Activated CD4-positive, alpha-beta T cell treated with anti-CD3 and anti-CD28 coated beads for 36 hours (primary cell): ENCODE results near the gene CD34. TPM values are rescaled to one million over a fixed set of nuclear protein-coding genes. Genes with fewer than 3 reads are reported as not detected.

Experiments
- ATAC-seq: fragments of 200-7000 bp; cut with Tn5 transposase; one replicate; pipeline ENCODE4 v1.10.0; 2021; ENCODE audit warnings: mild to moderate bottlenecking, moderate library complexity
- CTCF ChIA-PET: fragments of 350-600 bp; sonication (Branson Sonifier 250); formaldehyde crosslinking; loops from one replicate; lab custom pipeline; 2021; ENCODE audit warnings: antibody characterized with exemption; lab: Charles Lee
- POLR2A ChIA-PET: fragments of 350-600 bp; sonication (Branson Sonifier 250); formaldehyde crosslinking; loops from one replicate; lab custom pipeline; 2021; ENCODE audit warnings: antibody characterized with exemption, inconsistent platforms; lab: Charles Lee
- DNase-seq: peaks from one replicate; pipeline ENCODE4 v3.0.0-alpha.2; 2020
- H3K27ac Mint-ChIP-seq: one replicate; pipeline ENCODE4 v1.8.0; 2021; ENCODE audit warnings: mixed read lengths
- H3K27me3 Mint-ChIP-seq: one replicate; pipeline ENCODE4 v1.8.0; 2021; ENCODE audit warnings: mixed read lengths
- H3K36me3 Mint-ChIP-seq: one replicate; pipeline ENCODE4 v1.8.0; 2021; ENCODE audit warnings: low read depth, mixed read lengths
- H3K4me1 Mint-ChIP-seq: one replicate; pipeline ENCODE4 v1.8.0; 2021; ENCODE audit warnings: mixed read lengths
- H3K4me3 Mint-ChIP-seq: one replicate; pipeline ENCODE4 v1.8.0; 2021; ENCODE audit warnings: mild to moderate bottlenecking, moderate library complexity, mixed read lengths
- H3K9me3 Mint-ChIP-seq: one replicate; pipeline ENCODE4 v1.8.0; 2021; ENCODE audit warnings: low read depth, mixed read lengths
- intact Hi-C, 2 experiments: fragments of 100-400 bp; cut with DNase I in 1 of 2; cut with micrococcal nuclease in 1 of 2; formaldehyde crosslinking; loops; one replicate each; pipeline versions ENCODE4 v1.14.2 to v1.15.1; 2022 to 2024; cut with DNase I, micrococcal nuclease
- total RNA-seq, 2 experiments: library from RNA; stranded (reverse); gene quantifications; one replicate each; pipeline ENCODE4 v1.2.3, GENCODE V29; 2021

Gene CD34
- total RNA-seq, 2 experiments from 2014 or later: 0.02 to 0.04 TPM

DNA sequence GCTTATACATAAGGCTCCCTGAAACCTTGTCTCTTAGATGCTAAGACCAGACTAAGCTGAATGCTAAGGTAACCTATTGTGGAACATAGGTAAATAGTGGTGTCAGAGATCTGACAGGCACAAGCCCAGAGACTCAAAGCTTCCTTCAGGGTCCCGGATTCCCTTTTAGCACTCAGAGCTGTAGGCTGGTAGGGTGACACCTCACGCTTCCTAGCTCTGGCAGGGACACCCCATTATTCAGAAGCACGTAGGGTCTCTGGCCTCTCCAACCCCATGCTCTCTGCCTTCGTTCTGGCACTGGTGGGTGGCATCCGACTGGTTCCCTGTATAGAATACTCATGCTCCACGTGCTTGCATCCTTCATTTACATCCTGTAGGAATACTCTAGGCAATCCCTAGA, 68.4 kb downstream of the CD34 start:
- H3K4me3 Mint-ChIP-seq: no peak overlapping the region
- DNase-seq (no peak), ATAC-seq (no peak)
- H3K27me3 Mint-ChIP-seq: no peaks in the 10 kb centered on the region
- ChIA-PET CTCF (interaction anchor here (0.8 to 2.3 kb wide), 8 partner anchors 10 to 121 kb away, joined by 3 to 10 read pairs (median 4); no protein-coding TSS in a partner anchor), POLR2A (interaction anchor here (0.6 to 1.0 kb wide), 2 partner anchors 10 to 18 kb away, joined by 3 read pairs; no protein-coding TSS in a partner anchor)
- H3K27ac Mint-ChIP-seq: no peak overlapping the region
- H3K9me3 Mint-ChIP-seq: no peaks in the 10 kb centered on the region
- peaks cover 21% of the 10 kb centered on the region for H3K36me3 Mint-ChIP-seq
- intact Hi-C loops: no loop called here
- peaks cover 51% of the 10 kb centered on the region for H3K4me1 Mint-ChIP-seq

DNA sequence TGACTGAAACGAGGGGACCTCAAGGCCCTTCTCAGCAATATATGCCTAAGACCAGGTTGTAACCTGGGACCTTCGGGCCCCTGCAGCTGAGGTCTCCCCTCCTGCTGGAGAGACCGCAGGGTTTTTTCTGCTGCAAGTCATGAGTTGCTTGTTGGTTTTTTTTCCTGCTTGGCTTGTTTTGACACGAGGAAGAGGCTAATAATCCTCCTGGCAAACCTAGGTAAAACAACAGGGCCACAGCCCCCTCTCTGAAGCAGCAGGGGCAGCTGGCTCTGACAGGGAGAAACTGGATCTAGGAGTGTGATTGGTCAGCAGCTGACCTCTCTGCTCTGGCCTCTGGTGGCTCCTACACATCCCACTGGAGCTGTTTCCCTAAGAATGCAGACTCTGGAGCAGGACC, 69.0 kb downstream of the CD34 start:
- Mint-ChIP-seq H3K4me3 (no peak overlapping the region), H3K9me3 (no peaks in the 10 kb centered on the region), H3K36me3 (peaks cover 25% of the 10 kb centered on the region), H3K4me1 (peaks cover 54% of the 10 kb centered on the region), H3K27me3 (no peaks in the 10 kb centered on the region), H3K27ac (no peak overlapping the region)
- ATAC-seq (no peak), DNase-seq (no peak)
- CTCF ChIA-PET: interaction anchor here (0.8 to 2.4 kb wide), 6 partner anchors 9 to 42 kb away, joined by 3 to 10 read pairs (median 6); no protein-coding TSS in a partner anchor
- POLR2A ChIA-PET: interaction anchor here (0.6 to 1.0 kb wide), 2 partner anchors 9 to 18 kb away, joined by 3 read pairs; no protein-coding TSS in a partner anchor
- intact Hi-C loops: no loop called here

DNA sequence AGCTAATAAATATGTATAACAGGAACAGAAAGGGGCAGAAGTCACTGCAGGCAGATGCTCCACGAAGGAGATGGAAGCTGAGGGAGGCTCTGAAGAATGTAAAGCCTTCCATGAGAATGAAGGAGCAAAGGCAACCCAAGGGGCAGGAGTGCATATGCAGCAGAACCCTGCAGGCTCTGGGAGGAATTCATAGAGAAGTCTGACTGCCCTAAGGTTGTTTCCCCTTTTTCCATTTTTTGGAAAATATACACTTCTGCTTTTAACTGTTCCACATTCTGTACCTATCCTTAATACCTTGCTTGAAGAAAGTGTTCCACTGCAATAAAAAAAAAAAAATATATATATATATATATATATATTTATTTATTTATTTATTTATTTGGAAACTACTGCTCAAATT, 69.6 kb downstream of the CD34 start:
- H3K4me3 Mint-ChIP-seq: no peak overlapping the region
- peaks cover 28% of the 10 kb centered on the region for H3K36me3 Mint-ChIP-seq
- H3K4me1 Mint-ChIP-seq: peaks cover 57% of the 10 kb centered on the region
- ATAC-seq (no peak), DNase-seq (no peak)
- no peaks in the 10 kb centered on the region for H3K27me3 Mint-ChIP-seq
- CTCF ChIA-PET: interaction anchor here (0.6 to 2.4 kb wide), 7 partner anchors 9 to 153 kb away, joined by 3 to 8 read pairs (median 4); no protein-coding TSS in a partner anchor
- POLR2A ChIA-PET: no interaction called here
- intact Hi-C loops: no loop called here
- H3K27ac Mint-ChIP-seq: no peak overlapping the region
- no peaks in the 10 kb centered on the region for H3K9me3 Mint-ChIP-seq

DNA sequence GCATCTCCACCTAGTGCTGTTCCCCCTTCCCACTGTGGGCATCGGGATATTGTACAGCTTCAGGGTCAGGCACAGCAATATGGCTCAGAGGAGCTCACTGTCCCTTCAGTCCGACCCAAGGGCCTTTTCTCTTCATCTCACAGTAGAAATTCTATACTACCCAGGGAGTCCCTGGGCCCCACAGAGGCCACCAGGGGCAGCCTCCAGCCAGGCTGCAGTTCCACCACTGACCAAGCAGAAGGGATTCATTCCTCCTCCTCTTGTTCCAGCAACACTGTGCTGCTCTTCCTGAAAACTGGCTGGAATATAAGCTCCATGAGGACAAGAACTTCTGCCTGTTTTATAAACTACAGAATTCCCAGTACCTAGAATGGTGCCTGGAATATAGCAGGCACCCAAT, 70.5 kb downstream of the CD34 start:
- no peak overlapping the region for H3K4me3 Mint-ChIP-seq
- peaks cover 28% of the 10 kb centered on the region for H3K36me3 Mint-ChIP-seq
- ChIA-PET POLR2A (no interaction called here), CTCF (interaction anchor here (0.6 to 2.4 kb wide), 6 partner anchors 11 to 124 kb away, joined by 3 to 8 read pairs (median 4); no protein-coding TSS in a partner anchor)
- ATAC-seq: no peak
- DNase-seq: no peak
- peaks cover 63% of the 10 kb centered on the region for H3K4me1 Mint-ChIP-seq
- no peaks in the 10 kb centered on the region for H3K9me3 Mint-ChIP-seq
- H3K27me3 Mint-ChIP-seq: no peaks in the 10 kb centered on the region
- H3K27ac Mint-ChIP-seq: no peak overlapping the region
- intact Hi-C loops: no loop called here

DNA sequence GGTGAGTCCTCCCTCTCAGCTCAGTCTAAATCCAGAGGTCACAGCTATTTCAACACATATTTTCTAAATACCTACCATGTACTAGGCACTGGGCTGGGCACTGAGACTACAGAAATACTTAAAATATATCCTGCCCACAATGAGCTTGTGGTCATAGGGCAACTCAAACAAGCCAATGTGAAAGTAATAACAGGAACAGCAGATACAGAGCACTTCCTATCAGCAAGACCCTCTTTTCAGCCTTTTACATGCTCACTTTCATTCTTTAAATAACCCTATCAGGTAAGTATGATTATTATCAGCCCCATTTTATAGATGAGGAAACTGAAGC, 71.9 kb downstream of the CD34 start:
- no peak overlapping the region for H3K4me3 Mint-ChIP-seq
- H3K27ac Mint-ChIP-seq: peak overlapping the region; percentile 48
- H3K4me1 Mint-ChIP-seq: peaks cover 67% of the 10 kb centered on the region
- CTCF ChIA-PET: interaction anchor here (1.0 to 2.0 kb wide), 3 partner anchors 9 to 20 kb away, joined by 3 to 8 read pairs (median 4); no protein-coding TSS in a partner anchor
- no peaks in the 10 kb centered on the region for H3K9me3 Mint-ChIP-seq
- POLR2A ChIA-PET: interaction anchor here (1.3 kb wide), 1 partner anchor 13 kb away, joined by 4 read pairs; no protein-coding TSS in a partner anchor
- DNase-seq (no peak), ATAC-seq (peak; percentile 49)
- H3K36me3 Mint-ChIP-seq: peaks cover 29% of the 10 kb centered on the region
- intact Hi-C loops: no loop called here
- H3K27me3 Mint-ChIP-seq: no peaks in the 10 kb centered on the region

DNA sequence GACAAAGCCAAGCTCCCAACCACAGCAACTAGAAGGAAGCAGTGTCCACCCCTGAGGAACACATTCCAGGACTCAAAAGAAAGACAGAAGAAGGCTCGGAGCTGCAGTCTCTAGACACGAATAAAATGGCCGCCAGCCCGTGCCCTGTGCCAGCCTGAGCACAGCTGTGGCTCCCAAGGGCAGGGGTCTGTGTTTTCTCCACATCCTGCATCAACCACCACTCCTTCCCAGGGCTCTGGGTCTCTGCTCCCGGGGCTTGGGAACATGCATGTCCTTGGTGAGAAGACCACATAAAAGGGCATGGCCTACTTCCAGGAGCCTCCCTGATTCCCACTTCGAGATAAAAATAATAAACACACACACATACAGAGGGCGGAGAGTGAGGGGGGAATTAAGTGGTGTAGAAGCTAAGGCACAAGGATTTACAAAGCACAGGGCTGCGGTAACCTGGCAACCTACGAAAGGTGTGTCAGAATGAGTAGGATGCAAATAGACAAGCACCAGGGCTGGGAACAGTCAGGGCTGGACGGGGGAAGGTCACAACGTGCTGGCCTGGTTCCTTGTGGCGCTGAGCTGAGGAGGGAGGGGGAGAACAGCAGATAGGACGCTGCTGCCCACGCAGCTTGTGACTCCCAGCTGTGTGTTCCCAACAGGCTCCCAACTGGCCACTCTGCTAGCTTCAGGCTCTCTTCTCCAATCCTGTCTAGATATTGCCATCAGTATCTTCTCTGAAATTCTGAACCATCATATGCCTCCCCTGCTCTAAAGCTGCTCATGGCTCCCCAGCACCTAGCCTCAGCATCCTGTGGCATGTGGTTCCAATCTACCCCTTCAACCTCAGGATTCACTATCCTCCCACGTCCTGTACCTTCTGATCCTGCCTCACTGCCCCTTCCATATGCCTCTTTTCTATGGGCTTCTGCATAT, 72.5 kb downstream of the CD34 start:
- H3K27me3 Mint-ChIP-seq: no peaks in the 10 kb centered on the region
- ATAC-seq (peak; percentile 31), DNase-seq (no peak)
- H3K27ac Mint-ChIP-seq: peak overlapping the region; percentile 48
- H3K4me3 Mint-ChIP-seq: no peak overlapping the region
- intact Hi-C loops: no loop called here
- ChIA-PET CTCF (interaction anchor here (0.7 to 2.0 kb wide), 4 partner anchors 9 to 125 kb away, joined by 3 to 8 read pairs (median 4); no protein-coding TSS in a partner anchor), POLR2A (interaction anchor here (1.3 kb wide), 1 partner anchor 12 kb away, joined by 4 read pairs; no protein-coding TSS in a partner anchor)
- H3K9me3 Mint-ChIP-seq: no peaks in the 10 kb centered on the region
- peaks cover 67% of the 10 kb centered on the region for H3K4me1 Mint-ChIP-seq
- H3K36me3 Mint-ChIP-seq: peaks cover 25% of the 10 kb centered on the region

DNA sequence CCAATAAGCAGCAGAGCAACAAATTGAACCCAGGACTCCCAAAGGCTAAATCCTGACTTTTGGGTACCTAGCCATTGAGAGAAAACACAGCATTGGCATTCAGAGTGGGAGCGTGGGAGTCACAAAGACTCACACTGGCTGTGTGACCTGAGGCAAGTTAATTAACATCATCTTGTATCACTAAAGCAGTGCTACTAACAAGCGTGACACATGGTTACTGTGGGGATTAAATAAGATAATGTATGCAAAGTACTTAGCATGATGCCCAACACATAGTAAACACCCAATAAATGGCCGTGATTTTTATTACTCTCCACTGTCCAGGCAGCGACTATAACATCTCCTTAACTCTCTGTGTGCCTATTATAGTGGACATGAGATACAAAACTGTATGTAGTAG, 73.3 kb downstream of the CD34 start:
- ChIA-PET CTCF (interaction anchor here (0.7 to 2.0 kb wide), 2 partner anchors 8 to 166 kb away, joined by 3 to 8 read pairs; no protein-coding TSS in a partner anchor), POLR2A (no interaction called here)
- H3K4me1 Mint-ChIP-seq: peaks cover 74% of the 10 kb centered on the region
- no peak overlapping the region for H3K4me3 Mint-ChIP-seq
- H3K36me3 Mint-ChIP-seq: peaks cover 26% of the 10 kb centered on the region
- H3K9me3 Mint-ChIP-seq: no peaks in the 10 kb centered on the region
- intact Hi-C loops: no loop called here
- ATAC-seq (no peak), DNase-seq (no peak)
- no peak overlapping the region for H3K27ac Mint-ChIP-seq
- no peaks in the 10 kb centered on the region for H3K27me3 Mint-ChIP-seq

DNA sequence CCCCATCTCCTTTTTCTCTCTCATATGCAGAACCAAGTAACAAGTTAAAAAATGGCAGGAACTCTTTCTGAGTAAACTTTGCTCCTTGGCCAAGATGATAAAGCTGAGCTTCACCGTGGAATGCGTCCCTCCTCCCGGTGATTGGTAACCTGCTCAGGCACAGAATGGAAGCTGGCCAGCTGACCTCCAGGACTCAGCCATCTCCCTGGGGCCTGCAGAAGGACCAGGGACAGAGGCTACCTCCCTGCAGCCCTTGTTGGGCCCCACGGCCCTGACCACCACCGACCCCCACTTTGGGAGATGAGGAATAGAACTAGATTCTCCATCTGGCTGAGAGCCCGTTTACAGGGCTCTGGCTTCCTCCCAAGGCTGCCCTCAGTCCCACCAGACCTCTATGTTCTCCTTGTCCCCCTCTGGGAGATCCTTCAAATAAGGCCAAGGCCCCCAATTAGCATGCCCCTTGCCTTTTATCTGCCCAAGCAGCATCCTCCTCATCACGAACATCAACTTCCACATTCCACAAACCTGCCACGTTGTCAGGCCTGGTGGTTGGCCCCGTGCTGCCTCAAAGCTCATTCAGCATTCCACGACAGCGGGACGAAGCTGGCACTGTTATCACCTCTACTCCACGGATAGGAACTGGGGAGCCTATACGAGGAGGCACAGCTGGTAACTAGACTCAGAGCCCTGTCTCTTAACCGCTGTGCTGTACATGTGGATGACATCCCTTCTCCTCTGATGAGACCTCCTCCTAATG, 74.2 kb downstream of the CD34 start:
- ATAC-seq: no peak
- H3K36me3 Mint-ChIP-seq: peaks cover 26% of the 10 kb centered on the region
- no peaks in the 10 kb centered on the region for H3K27me3 Mint-ChIP-seq

DNA sequence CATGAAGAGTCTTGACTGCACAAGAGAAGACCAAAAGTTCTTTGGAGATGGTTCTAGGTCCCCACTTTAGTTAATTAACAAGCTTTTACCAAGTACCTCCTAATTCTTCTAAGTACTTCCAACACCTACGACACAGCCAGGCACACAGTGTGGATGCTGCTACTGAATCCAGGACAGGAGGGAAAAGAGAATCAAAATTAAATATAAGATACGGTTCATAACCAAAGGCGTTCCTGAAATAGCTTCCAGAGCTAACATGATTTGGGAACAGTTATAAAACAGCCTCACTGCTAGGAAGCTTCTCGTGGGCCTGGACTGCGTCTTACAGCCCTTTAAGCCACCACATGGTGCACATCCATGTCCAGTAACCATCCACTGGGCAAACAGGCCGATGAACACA, 75.0 kb downstream of the CD34 start:
- no peaks in the 10 kb centered on the region for H3K27me3 Mint-ChIP-seq
- no peak overlapping the region for H3K4me3 Mint-ChIP-seq
- peaks cover 91% of the 10 kb centered on the region for H3K4me1 Mint-ChIP-seq
- no peak for ATAC-seq
- intact Hi-C loops: no loop called here
- ChIA-PET CTCF (interaction anchor here (1.0 to 3.9 kb wide), 5 partner anchors 12 to 51 kb away, joined by 3 to 28 read pairs (median 4); no protein-coding TSS in a partner anchor), POLR2A (no interaction called here)
- H3K36me3 Mint-ChIP-seq: peaks cover 26% of the 10 kb centered on the region
- no peak for DNase-seq
- no peak overlapping the region for H3K27ac Mint-ChIP-seq
- no peaks in the 10 kb centered on the region for H3K9me3 Mint-ChIP-seq

More for the DNA sequence above, 74.2 kb downstream of the CD34 start:
- DNase-seq: no peak
- H3K4me1 Mint-ChIP-seq: peaks cover 83% of the 10 kb centered on the region
- CTCF ChIA-PET: interaction anchor here (0.7 to 1.8 kb wide), 4 partner anchors 28 to 167 kb away, joined by 3 to 4 read pairs (median 4); no protein-coding TSS in a partner anchor
- no peak overlapping the region for H3K4me3 Mint-ChIP-seq
- intact Hi-C loops: no loop called here
- POLR2A ChIA-PET: no interaction called here
- peak overlapping the region; percentile 48 for H3K27ac Mint-ChIP-seq
- no peaks in the 10 kb centered on the region for H3K9me3 Mint-ChIP-seq

DNA sequence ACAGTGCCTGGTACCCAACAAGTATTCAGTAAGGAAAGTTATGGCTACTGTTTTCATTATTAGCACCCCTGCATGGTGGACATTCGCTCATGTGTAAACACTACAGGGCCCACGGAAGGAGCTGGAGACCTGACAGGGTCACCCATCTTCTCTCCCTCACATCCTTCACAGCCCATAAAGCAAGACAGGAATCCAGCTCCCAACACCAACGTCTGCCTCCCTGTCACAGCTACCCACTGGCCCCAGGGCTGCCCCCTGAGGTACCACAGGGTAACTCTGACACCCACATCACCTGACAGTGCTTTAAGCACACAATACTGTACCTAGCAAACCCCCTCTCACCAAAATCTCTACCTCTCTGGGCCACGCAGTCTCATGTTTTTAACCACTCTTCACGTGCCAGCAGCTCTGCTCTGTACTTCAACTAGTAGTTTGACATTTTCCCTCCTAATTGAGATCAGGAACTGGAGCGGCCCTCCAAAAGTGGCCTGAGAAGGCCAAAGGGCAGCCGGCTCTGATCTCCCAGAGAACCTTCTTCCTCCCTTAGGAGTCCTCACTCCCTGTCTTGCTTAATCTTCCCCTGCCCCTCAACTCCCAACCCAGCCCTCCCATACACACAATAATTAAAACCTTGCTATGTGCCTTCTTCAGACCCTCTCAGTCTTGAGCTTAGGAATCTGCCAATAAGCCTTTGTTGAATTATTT, 76.8 kb downstream of the CD34 start:
- Mint-ChIP-seq H3K27ac (peak overlapping the region; percentile 17), H3K36me3 (peaks cover 24% of the 10 kb centered on the region), H3K27me3 (no peaks in the 10 kb centered on the region)

More for the DNA sequence above, 76.8 kb downstream of the CD34 start:
- H3K4me1 Mint-ChIP-seq: peaks cover 97% of the 10 kb centered on the region
- ChIA-PET CTCF (interaction anchor here (0.9 to 3.9 kb wide), 3 partner anchors 11 to 37 kb away, joined by 3 to 28 read pairs (median 11); no protein-coding TSS in a partner anchor), POLR2A (no interaction called here)
- H3K9me3 Mint-ChIP-seq: no peaks in the 10 kb centered on the region
- ATAC-seq: no peak
- DNase-seq: no peak
- H3K4me3 Mint-ChIP-seq: no peak overlapping the region
- intact Hi-C loops: loop anchor here in 1 of 2 experiments (2.0 kb wide), 1 partner anchor 15 kb away; no protein-coding TSS in a partner anchor
